AG04450 (cell line): ENCODE data around the gene TWNK. TPM values are rescaled to one million over a fixed set of nuclear protein-coding genes. Genes with fewer than 3 reads are reported as not detected.

Experiments used
- CTCF ChIA-PET: fragments of 300-600, 350-600 bp; formaldehyde crosslinking; extraction: SDS; loops from one replicate; lab custom pipeline; 2022; ENCODE audit warnings: antibody characterized with exemption, inconsistent platforms; lab: Charles Lee
- POLR2A ChIA-PET: fragments of 350-600 bp; formaldehyde crosslinking; extraction: SDS; loops from one replicate; lab custom pipeline; 2021; ENCODE audit warnings: antibody characterized with exemption, inconsistent platforms; lab: Yijun Ruan, JAX
- DNase-seq: peaks from one replicate; pipeline ENCODE4 v3.0.0-alpha.2; 2011; ENCODE audit warnings: low read depth, low spot score
- H3K27ac ChIP-seq: one replicate; pipeline ENCODE4 v1.5.1; 2012; ENCODE audit warnings: low read depth, low read length, control low read depth
- H3K27me3 ChIP-seq: one replicate; pipeline ENCODE4 v1.6.0; 2012; ENCODE audit warnings: low read length; ENCODE audit not compliant: control insufficient read depth, insufficient read depth
- H3K4me3 ChIP-seq: 2 replicates; pipeline ENCODE4 v1.5.1; 2011; ENCODE audit warnings: mild to moderate bottlenecking, low read depth, low read length, control low read depth
- H3K9me3 ChIP-seq: 2 replicates; pipeline ENCODE4 v1.5.1; 2012; ENCODE audit warnings: low read length; ENCODE audit not compliant: control insufficient read depth, insufficient read depth
- polyA plus RNA-seq: library from polyadenylated mRNA; depleted of rRNA; stranded (reverse); fragments of >200 nt; gene quantifications from 2 replicates; pipeline ENCODE4 v1.2.3, GENCODE V29; 2011
- TF ChIP-seq, protein P1 (sequence below): IDR thresholded peaks from 2 replicates; pipeline ENCODE4 v1.5.1; 2011; ENCODE audit warnings: low read depth, low read length, control low read depth, inconsistent platforms

The TWNK gene
- polyA plus RNA-seq, 1 experiment, result 4.3 TPM

DNA sequence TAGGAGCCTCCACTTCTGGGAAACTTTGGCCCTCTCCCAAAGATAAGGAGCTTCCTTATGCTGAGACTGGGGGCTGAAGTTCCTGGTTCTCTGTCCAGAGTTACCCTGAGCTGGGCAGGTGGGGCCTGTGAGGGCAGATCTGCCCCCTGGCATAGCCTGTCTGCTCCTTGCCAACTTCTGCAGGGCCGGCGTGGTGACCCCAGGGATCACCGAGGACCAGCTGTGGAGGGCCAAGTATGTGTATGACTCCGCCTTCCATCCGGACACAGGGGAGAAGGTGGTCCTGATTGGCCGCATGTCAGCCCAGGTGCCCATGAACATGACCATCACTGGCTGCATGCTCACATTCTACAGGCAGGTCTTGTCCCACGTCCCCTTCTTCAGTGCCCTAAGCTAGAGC lies 48.0 kb downstream of the TWNK start:
- H3K27ac ChIP-seq, result no peak overlapping the region
- ChIA-PET POLR2A (no interaction called here), CTCF (interaction anchor here (1.0 to 3.2 kb wide), 4 partner anchors 9 to 25 kb away, joined by 3 to 19 read pairs (median 5); no protein-coding TSS in a partner anchor)
- no peaks in the 10 kb centered on the region for H3K27me3 ChIP-seq
- H3K4me3 ChIP-seq, result no peak overlapping the region
- no peak for DNase-seq
- no peaks in the 10 kb centered on the region; the same call in 1 of the 2 replicates for H3K9me3 ChIP-seq
- TF ChIP-seq, protein P1, sequence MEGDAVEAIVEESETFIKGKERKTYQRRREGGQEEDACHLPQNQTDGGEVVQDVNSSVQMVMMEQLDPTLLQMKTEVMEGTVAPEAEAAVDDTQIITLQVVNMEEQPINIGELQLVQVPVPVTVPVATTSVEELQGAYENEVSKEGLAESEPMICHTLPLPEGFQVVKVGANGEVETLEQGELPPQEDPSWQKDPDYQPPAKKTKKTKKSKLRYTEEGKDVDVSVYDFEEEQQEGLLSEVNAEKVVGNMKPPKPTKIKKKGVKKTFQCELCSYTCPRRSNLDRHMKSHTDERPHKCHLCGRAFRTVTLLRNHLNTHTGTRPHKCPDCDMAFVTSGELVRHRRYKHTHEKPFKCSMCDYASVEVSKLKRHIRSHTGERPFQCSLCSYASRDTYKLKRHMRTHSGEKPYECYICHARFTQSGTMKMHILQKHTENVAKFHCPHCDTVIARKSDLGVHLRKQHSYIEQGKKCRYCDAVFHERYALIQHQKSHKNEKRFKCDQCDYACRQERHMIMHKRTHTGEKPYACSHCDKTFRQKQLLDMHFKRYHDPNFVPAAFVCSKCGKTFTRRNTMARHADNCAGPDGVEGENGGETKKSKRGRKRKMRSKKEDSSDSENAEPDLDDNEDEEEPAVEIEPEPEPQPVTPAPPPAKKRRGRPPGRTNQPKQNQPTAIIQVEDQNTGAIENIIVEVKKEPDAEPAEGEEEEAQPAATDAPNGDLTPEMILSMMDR, result no peak

DNA sequence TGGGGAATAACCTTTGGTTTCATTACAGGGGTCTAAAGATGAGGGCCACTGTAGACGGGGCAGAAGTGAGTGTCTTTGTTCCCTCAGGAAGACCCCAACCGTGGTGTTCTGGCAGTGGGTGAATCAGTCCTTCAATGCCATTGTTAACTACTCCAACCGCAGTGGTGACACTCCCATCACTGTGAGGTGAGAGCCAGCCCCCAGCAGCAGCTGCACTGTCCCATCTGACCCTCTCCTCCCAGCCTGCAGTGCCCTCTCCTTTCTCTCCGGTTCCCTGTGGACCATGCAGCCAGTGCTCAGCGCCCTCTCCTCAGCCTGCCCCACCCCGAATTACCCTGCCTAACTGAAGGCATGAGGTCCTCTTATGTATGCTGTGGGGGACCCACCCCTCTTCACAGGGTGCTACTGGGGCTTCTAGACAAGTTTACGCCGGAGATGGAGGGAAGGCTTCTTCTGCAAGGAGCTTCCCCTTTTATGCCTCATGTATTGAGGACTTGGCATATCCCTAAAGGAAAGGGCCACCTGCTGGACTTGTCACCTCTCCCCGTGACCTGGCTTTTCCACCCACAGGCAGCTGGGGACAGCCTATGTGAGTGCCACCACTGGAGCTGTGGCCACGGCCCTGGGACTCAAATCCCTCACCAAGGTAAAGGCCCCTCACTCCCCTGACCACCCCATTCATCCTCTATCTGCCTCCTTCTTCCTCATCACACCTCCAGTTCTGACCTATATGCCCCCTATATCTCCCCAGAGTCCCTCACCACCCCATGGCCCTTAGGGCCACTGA lies 48.8 kb downstream of the TWNK start:
- ChIA-PET CTCF (interaction anchor here (1.1 to 3.2 kb wide), 3 partner anchors 10 to 22 kb away, joined by 3 to 19 read pairs (median 7); no protein-coding TSS in a partner anchor), POLR2A (no interaction called here)
- TF ChIP-seq, protein P1, result no peak
- Histone ChIP-seq H3K27me3 (no peaks in the 10 kb centered on the region), H3K9me3 (no peaks in the 10 kb centered on the region; the same call in 1 of the 2 replicates), H3K27ac (no peak overlapping the region), H3K4me3 (no peak overlapping the region)
- no peak for DNase-seq

DNA sequence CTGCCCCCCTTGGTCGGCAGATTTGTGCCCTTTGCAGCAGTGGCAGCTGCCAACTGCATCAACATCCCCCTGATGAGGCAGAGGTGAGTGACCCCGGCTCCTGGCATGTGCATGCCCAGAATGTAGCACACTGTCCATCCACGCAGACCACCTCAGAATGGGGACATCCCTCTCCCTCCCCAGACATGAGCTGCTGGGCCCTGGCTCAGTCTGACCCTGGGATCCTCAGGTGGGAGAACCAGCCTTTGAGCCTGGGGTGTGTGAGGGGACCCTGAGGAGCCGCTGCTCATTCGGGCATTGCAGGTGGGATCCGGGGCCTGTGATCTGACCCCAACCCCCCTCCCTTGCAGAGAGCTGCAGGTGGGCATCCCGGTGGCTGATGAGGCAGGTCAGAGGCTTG lies 49.4 kb downstream of the TWNK start:
- no peak overlapping the region for H3K4me3 ChIP-seq
- H3K27me3 ChIP-seq, result no peaks in the 10 kb centered on the region
- DNase-seq, result no peak
- POLR2A ChIA-PET, result interaction anchor here (0.6 kb wide), 1 partner anchor 664 kb away, joined by 3 read pairs; no protein-coding TSS in a partner anchor
- TF ChIP-seq, protein P1, result no peak
- no peaks in the 10 kb centered on the region; the same call in 1 of the 2 replicates for H3K9me3 ChIP-seq
- CTCF ChIA-PET, result interaction anchor here (2.0 kb wide), 1 partner anchor 23 kb away, joined by 7 read pairs; no protein-coding TSS in a partner anchor
- no peak overlapping the region for H3K27ac ChIP-seq

DNA sequence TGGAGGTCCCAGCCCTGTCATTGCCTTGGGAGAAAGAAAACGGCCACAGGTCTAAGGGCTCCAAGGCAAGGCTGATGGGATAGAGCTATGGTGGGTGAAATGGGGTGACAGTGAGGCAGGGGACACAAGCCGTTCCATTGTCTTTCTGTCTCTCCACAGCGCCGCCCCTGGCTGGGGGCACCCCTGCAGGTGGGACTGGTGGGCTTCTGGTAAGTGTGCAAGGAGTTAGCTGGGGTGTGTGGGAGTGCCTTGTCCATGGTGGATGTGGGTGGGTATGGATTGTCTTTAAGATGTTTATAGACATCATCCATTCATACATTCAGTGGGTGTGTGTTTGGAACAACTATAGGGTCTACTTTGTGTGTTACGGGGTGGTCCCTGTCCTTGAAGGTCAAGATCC lies 51.1 kb downstream of the TWNK start:
- CTCF ChIA-PET, result interaction anchor here (0.6 to 17.3 kb wide), 5 partner anchors 10 to 46 kb away, joined by 3 to 414 read pairs (median 7); partner anchors contain the start of gene KAZALD1
- POLR2A ChIA-PET, result interaction anchor here (0.5 kb wide), 1 partner anchor 13 kb away, joined by 3 read pairs; no protein-coding TSS in a partner anchor

More for the DNA sequence above, 51.1 kb downstream of the TWNK start:
- no peak for DNase-seq
- TF ChIP-seq, protein P1, result no peak
- H3K27ac ChIP-seq, result no peak overlapping the region
- H3K27me3 ChIP-seq, result no peaks in the 10 kb centered on the region
- no peaks in the 10 kb centered on the region for H3K9me3 ChIP-seq
- no peak overlapping the region for H3K4me3 ChIP-seq
